Neural progenitor cell (in vitro differentiated cells): ENCODE data around the gene SEC61A1. TPM values are rescaled to one million over a fixed set of nuclear protein-coding genes. Genes with fewer than 3 reads are reported as not detected.

Source experiments
- DNase-seq: peaks from one replicate; pipeline ENCODE4 v3.0.0-alpha.2; 2016; ENCODE audit warnings: low spot score
- H2AFZ ChIP-seq: fragments of 200-600 bp; sonication (generic); replicated peaks from 2 replicates; pipeline ENCODE4 v1.6.1; 2016; ENCODE audit warnings: antibody characterized with exemption
- H3F3A ChIP-seq: fragments of 200-600 bp; sonication (generic); 2 replicates; pipeline ENCODE4 v1.6.1; 2016; ENCODE audit warnings: antibody characterized with exemption, low read depth
- H3K27ac ChIP-seq: fragments of 200-600 bp; sonication (generic); 2 replicates; pipeline ENCODE4 v1.5.1; 2016; ENCODE audit warnings: mild to moderate bottlenecking
- H3K27me3 ChIP-seq: fragments of 200-600 bp; sonication (generic); 2 replicates; pipeline ENCODE4 v1.6.1; 2016; ENCODE audit warnings: mild to moderate bottlenecking, moderate library complexity
- H3K36me3 ChIP-seq: fragments of 200-600 bp; sonication (generic); 2 replicates; pipeline ENCODE4 v1.5.1; 2016
- H3K4me1 ChIP-seq: fragments of 200-600 bp; sonication (generic); 2 replicates; pipeline ENCODE4 v1.6.1; 2016; ENCODE audit warnings: mixed run types
- H3K4me2 ChIP-seq: fragments of 200-600 bp; sonication (generic); 2 replicates; pipeline ENCODE4 v1.6.1; 2016
- H3K4me3 ChIP-seq: fragments of 200-600 bp; sonication (generic); 2 replicates; pipeline ENCODE4 v1.5.1; 2016
- H3K79me2 ChIP-seq: fragments of 200-600 bp; sonication (generic); 2 replicates; pipeline ENCODE4 v1.6.1; 2016; ENCODE audit warnings: low read depth
- H3K9ac ChIP-seq: fragments of 200-600 bp; sonication (generic); 2 replicates; pipeline ENCODE4 v1.6.1; 2016
- H3K9me3 ChIP-seq: fragments of 200-600 bp; sonication (generic); 2 replicates; pipeline ENCODE4 v1.5.1; 2016; ENCODE audit warnings: low read depth
- H4K20me1 ChIP-seq: fragments of 200-600 bp; sonication (generic); 2 replicates; pipeline ENCODE4 v1.6.1; 2016; ENCODE audit warnings: low read depth
- H3K27ac Mint-ChIP-seq: 3 replicates; pipeline ENCODE4 v1.8.0; 2021; ENCODE audit warnings: mixed read lengths
- H3K27me3 Mint-ChIP-seq: 2 replicates; pipeline ENCODE4 v1.8.0; 2022; ENCODE audit warnings: low read depth, mild to moderate bottlenecking, inconsistent platforms, moderate library complexity, mixed read lengths; ENCODE audit not compliant: insufficient read depth
- H3K36me3 Mint-ChIP-seq: 3 replicates; pipeline ENCODE4 v1.8.0; 2021; ENCODE audit warnings: mixed read lengths
- H3K4me1 Mint-ChIP-seq: 3 replicates; pipeline ENCODE4 v1.8.0; 2021; ENCODE audit warnings: mixed read lengths
- H3K4me3 Mint-ChIP-seq: 3 replicates; pipeline ENCODE4 v1.8.0; 2021; ENCODE audit warnings: mild to moderate bottlenecking, moderate library complexity, mixed read lengths
- H3K9me3 Mint-ChIP-seq: 3 replicates; pipeline ENCODE4 v1.8.0; 2020; ENCODE audit warnings: mixed read lengths
- EZH2 ChIP-seq: fragments of 200-600 bp; sonication (generic); IDR thresholded peaks from 2 replicates; pipeline ENCODE4 v1.6.1; 2017; ENCODE audit warnings: antibody characterized with exemption, mild to moderate bottlenecking, moderate library complexity
- EZH2phosphoT487 ChIP-seq: fragments of 200-600 bp; sonication (generic); IDR thresholded peaks from 2 replicates; pipeline ENCODE4 v1.6.1; 2017; ENCODE audit warnings: antibody characterized with exemption
- total RNA-seq: library from RNA; depleted of rRNA; stranded (reverse); fragments of >200 nt; gene quantifications from 2 replicates; pipeline ENCODE4 v1.2.3, GENCODE V29; 2015; ENCODE audit warnings: low replicate concordance
- TF ChIP-seq, protein P1 (sequence below): fragments of 200-600 bp; sonication (generic); IDR thresholded peaks from 2 replicates; pipeline ENCODE4 v1.5.1; 2017; ENCODE audit warnings: antibody characterized with exemption, mild to moderate bottlenecking

Gene SEC61A1
- total RNA-seq, 1 donor from 2014 or later: 79.1 TPM

DNA sequence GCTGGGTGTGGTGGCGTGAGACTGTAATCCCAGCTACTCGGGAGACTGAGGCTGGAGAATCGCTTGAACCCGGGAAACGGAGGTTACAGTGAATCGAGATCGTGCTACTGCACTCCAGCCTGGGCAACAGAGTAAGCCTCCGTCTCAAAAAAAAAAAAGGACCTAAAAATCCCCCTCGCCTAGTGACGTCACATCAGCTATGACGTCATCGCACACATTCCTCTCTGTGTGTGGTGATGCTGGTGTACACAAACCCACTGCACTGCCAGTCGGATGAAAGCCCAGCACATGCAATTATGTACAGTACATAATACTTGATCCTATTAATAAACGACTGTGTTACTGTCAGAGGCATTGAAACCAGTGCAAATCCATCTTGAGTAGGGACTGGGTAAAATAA, 40.2 kb upstream of the SEC61A1 start:
- no peak overlapping the region for H3K27ac Mint-ChIP-seq
- H3K4me3 Mint-ChIP-seq: no peak overlapping the region
- H3K9me3 ChIP-seq: no peaks in the 10 kb centered on the region
- H3K4me1 Mint-ChIP-seq: peaks cover 5% of the 10 kb centered on the region
- no peaks in the 10 kb centered on the region for H3K36me3 ChIP-seq
- TF ChIP-seq, protein P1, sequence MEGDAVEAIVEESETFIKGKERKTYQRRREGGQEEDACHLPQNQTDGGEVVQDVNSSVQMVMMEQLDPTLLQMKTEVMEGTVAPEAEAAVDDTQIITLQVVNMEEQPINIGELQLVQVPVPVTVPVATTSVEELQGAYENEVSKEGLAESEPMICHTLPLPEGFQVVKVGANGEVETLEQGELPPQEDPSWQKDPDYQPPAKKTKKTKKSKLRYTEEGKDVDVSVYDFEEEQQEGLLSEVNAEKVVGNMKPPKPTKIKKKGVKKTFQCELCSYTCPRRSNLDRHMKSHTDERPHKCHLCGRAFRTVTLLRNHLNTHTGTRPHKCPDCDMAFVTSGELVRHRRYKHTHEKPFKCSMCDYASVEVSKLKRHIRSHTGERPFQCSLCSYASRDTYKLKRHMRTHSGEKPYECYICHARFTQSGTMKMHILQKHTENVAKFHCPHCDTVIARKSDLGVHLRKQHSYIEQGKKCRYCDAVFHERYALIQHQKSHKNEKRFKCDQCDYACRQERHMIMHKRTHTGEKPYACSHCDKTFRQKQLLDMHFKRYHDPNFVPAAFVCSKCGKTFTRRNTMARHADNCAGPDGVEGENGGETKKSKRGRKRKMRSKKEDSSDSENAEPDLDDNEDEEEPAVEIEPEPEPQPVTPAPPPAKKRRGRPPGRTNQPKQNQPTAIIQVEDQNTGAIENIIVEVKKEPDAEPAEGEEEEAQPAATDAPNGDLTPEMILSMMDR: no peak
- TF ChIP-seq EZH2phosphoT487 (no peak), EZH2 (no peak)
- no peak overlapping the region for H3K27ac ChIP-seq
- H3K36me3 Mint-ChIP-seq: no peaks in the 10 kb centered on the region
- H3K27me3 ChIP-seq: no peaks in the 10 kb centered on the region
- peaks cover 9% of the 10 kb centered on the region for H3K9me3 Mint-ChIP-seq
- peaks cover 5% of the 10 kb centered on the region for H3K4me1 ChIP-seq
- no peak overlapping the region for H3K4me3 ChIP-seq
- no peaks in the 10 kb centered on the region for H3K79me2 ChIP-seq
- no peaks in the 10 kb centered on the region for H3F3A ChIP-seq
- H3K4me2 ChIP-seq: no peak overlapping the region
- H2AFZ ChIP-seq: no peak overlapping the region
- no peak for DNase-seq
- H4K20me1 ChIP-seq: no peaks in the 10 kb centered on the region
- peaks cover 2% of the 10 kb centered on the region for H3K27me3 Mint-ChIP-seq
- no peak overlapping the region for H3K9ac ChIP-seq

DNA sequence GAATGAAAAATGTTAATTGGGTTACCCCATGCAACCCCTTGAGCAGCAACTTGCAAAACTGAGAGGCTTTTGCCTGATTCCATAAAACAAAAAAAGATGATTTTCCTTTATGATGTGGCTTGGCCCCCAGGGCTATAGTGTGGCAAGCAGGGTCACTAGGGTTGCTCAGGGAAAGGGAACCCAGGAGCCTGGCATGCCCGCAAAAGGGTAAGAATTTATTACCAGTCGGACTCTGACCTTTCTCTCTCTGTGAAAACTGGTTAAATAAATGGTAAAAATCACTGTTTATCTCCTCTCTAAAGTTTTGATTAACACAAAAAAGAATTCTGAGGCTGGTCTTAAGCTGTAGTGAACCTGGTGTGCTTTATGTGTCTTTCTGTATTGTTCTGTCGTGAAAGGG, 37.7 kb upstream of the SEC61A1 start:
- H3K4me2 ChIP-seq: no peak overlapping the region
- no peak for DNase-seq
- no peak overlapping the region for H3K4me3 ChIP-seq
- no peaks in the 10 kb centered on the region for H3K27me3 ChIP-seq
- no peaks in the 10 kb centered on the region for H3K79me2 ChIP-seq
- Mint-ChIP-seq H3K9me3 (peaks cover 10% of the 10 kb centered on the region), H3K4me1 (peaks cover 3% of the 10 kb centered on the region), H3K36me3 (no peaks in the 10 kb centered on the region), H3K4me3 (no peak overlapping the region), H3K27ac (no peak overlapping the region), H3K27me3 (peaks cover 2% of the 10 kb centered on the region)
- no peak overlapping the region for H2AFZ ChIP-seq
- no peaks in the 10 kb centered on the region for H3K9me3 ChIP-seq
- peaks cover 3% of the 10 kb centered on the region for H3K4me1 ChIP-seq
- no peak overlapping the region for H3K27ac ChIP-seq
- H3K9ac ChIP-seq: no peak overlapping the region
- H4K20me1 ChIP-seq: no peaks in the 10 kb centered on the region
- TF ChIP-seq EZH2 (no peak), EZH2phosphoT487 (no peak)
- TF ChIP-seq, protein P1: no peak
- no peaks in the 10 kb centered on the region for H3F3A ChIP-seq
- H3K36me3 ChIP-seq: no peaks in the 10 kb centered on the region

GRCh38 chr3:128016502-128016901, 35.7 kb upstream of the SEC61A1 start:
- H3K27me3 Mint-ChIP-seq: peaks cover 2% of the 10 kb centered on the region
- Histone ChIP-seq H3K4me3 (no peak overlapping the region), H3K4me1 (peaks cover under 1% of the 10 kb centered on the region), H3F3A (no peaks in the 10 kb centered on the region), H4K20me1 (no peaks in the 10 kb centered on the region), H3K79me2 (no peaks in the 10 kb centered on the region), H3K9me3 (no peaks in the 10 kb centered on the region), H3K27me3 (no peaks in the 10 kb centered on the region), H2AFZ (no peak overlapping the region), H3K36me3 (no peaks in the 10 kb centered on the region), H3K27ac (no peak overlapping the region), H3K4me2 (no peak overlapping the region), H3K9ac (no peak overlapping the region)
- no peak for DNase-seq
- H3K4me1 Mint-ChIP-seq: peaks cover under 1% of the 10 kb centered on the region
- H3K36me3 Mint-ChIP-seq: no peaks in the 10 kb centered on the region
- H3K9me3 Mint-ChIP-seq: peaks cover 10% of the 10 kb centered on the region
- TF ChIP-seq EZH2phosphoT487: no peak
- TF ChIP-seq, protein P1: no peak
- TF ChIP-seq EZH2: no peak
- no peak overlapping the region for H3K27ac Mint-ChIP-seq
- no peak overlapping the region for H3K4me3 Mint-ChIP-seq
